HepG2 (cell line): ENCODE measurements around the gene SAA2. TPM values are rescaled to one million over a fixed set of nuclear protein-coding genes. Genes with fewer than 3 reads are reported as not detected.

Source experiments
- ATAC-seq: fragments of 200-7000 bp; cut with Tn5 transposase; 3 replicates; pipeline ENCODE4 v1.9.1; 2020; ENCODE audit warnings: mild to moderate bottlenecking, moderate library complexity
- BruUV-seq: library from RNA; stranded (reverse); fragments of 400-500 nt; replicated peaks from 2 replicates; lab custom pipeline; 2021; lab: Mats Ljungman, UMichigan
- CTCF ChIA-PET: fragments of 300-600 bp; formaldehyde crosslinking; extraction: SDS; loops from one replicate; lab custom pipeline; 2021; ENCODE audit warnings: low total read pairs, inconsistent platforms, low intra/inter-chr PET ratio; lab: Yijun Ruan, JAX
- POLR2A ChIA-PET: fragments of 350-600 bp; sonication (Branson Sonifier 250); formaldehyde crosslinking; loops from one replicate; lab custom pipeline; 2020; ENCODE audit warnings: antibody characterized with exemption, inconsistent platforms; lab: Yijun Ruan, JAX
- DNase-seq: peaks from one replicate; pipeline ENCODE4 v3.0.0-alpha.2; 2015; ENCODE audit warnings: low spot score
- FAIRE-seq: peaks from 3 replicates; lab custom pipeline; 2011; peaks lifted over from hg19 to GRCh38; lab: Jason Lieb, UNC
- H2AFZ ChIP-seq: one replicate; pipeline ENCODE4 v1.6.1; 2011; ENCODE audit warnings: low read length, inconsistent platforms
- H3K27ac ChIP-seq: fragments of 300-600 bp; 3 replicates; pipeline ENCODE4 v1.8.0; 2011; ENCODE audit warnings: mixed run types, mild to moderate bottlenecking, mixed read lengths, low read length, inconsistent platforms; ENCODE audit not compliant: insufficient read depth; ENCODE audit errors: extremely low read length
- H3K27me3 ChIP-seq, 2 experiments: fragments of 200-600 bp in 1 of 2; 2 replicates in 1 of 2; 3 replicates in 1 of 2; pipeline versions ENCODE4 v1.6.0 to v1.8.0; 2011; ENCODE audit warnings: low read length in 2 of 2, mild to moderate bottlenecking in 2 of 2, moderate library complexity in 2 of 2, inconsistent platforms in 1 of 2; ENCODE audit not compliant: insufficient read depth in 2 of 2, control insufficient read depth in 1 of 2
- H3K36me3 ChIP-seq, 2 experiments: fragments of 200-600 bp in 1 of 2; replicated peaks in 1 of 2; 2 replicates in 1 of 2; 3 replicates in 1 of 2; pipeline versions ENCODE4 v1.5.1 to v1.8.0; 2011; ENCODE audit warnings: low read length in 2 of 2, inconsistent platforms in 1 of 2; ENCODE audit not compliant: insufficient read depth in 2 of 2, control insufficient read depth in 1 of 2
- H3K4me1 ChIP-seq: 2 replicates; pipeline ENCODE4 v1.5.1; 2012; ENCODE audit warnings: low read length, inconsistent platforms; ENCODE audit not compliant: insufficient read depth
- H3K4me2 ChIP-seq: 2 replicates; pipeline ENCODE4 v1.6.0; 2011; ENCODE audit warnings: low read depth, low read length, inconsistent platforms
- H3K4me3 ChIP-seq, 3 experiments: fragments of 200-600 bp in 1 of 3; sonication (generic), shearing (Covaris generic) in 1 of 3; replicated peaks in 1 of 3; 2 replicates each; pipeline ENCODE4 v1.5.1; 2011 to 2016; ENCODE audit warnings: low read length in 3 of 3, inconsistent platforms in 2 of 3, low read depth in 2 of 3, mild to moderate bottlenecking in 2 of 3, control low read depth in 1 of 3, mixed read lengths in 1 of 3; ENCODE audit not compliant: insufficient read depth in 1 of 3
- H3K79me2 ChIP-seq: one replicate; pipeline ENCODE4 v1.6.1; 2011; ENCODE audit warnings: low read length, inconsistent platforms; ENCODE audit not compliant: insufficient read depth
- H3K9ac ChIP-seq: 2 replicates; pipeline ENCODE4 v1.6.0; 2011; ENCODE audit warnings: mild to moderate bottlenecking, low read depth, low read length, inconsistent platforms; ENCODE audit not compliant: insufficient read depth
- H3K9me3 ChIP-seq: 2 replicates; pipeline ENCODE4 v1.5.1; 2012; ENCODE audit warnings: mild to moderate bottlenecking, low read length
- H4K20me1 ChIP-seq: 2 replicates; pipeline ENCODE4 v1.6.0; 2011; ENCODE audit warnings: inconsistent platforms, mild to moderate bottlenecking, low read length, moderate library complexity; ENCODE audit not compliant: insufficient read depth
- AGO2 ChIP-seq: fragments of 200-400 bp; formaldehyde crosslinking; optimal IDR thresholded peaks from 2 replicates; pipeline ENCODE3; 2017; ENCODE audit warnings: mild to moderate bottlenecking, low read depth, low read length, moderate library complexity
- CHD2 ChIP-seq: IDR thresholded peaks from 2 replicates; pipeline ENCODE4 v1.6.1; 2011; ENCODE audit warnings: low read depth, low read length, improper control_type of control experiment
- EHMT2 ChIP-seq: fragments of 200-600 bp; sonication (generic); IDR thresholded peaks from 2 replicates; pipeline ENCODE4 v1.7.0; 2017; ENCODE audit warnings: antibody characterized with exemption, low read depth, low read length, borderline replicate concordance
- ELF1 ChIP-seq: sonication (generic); formaldehyde crosslinking; IDR thresholded peaks from 2 replicates; pipeline ENCODE4 v1.4.0; 2020; ENCODE audit warnings: missing genetic modification reagents
- KMT2B ChIP-seq: IDR thresholded peaks from 2 replicates; pipeline ENCODE4 v1.6.1; 2016; ENCODE audit warnings: missing genetic modification reagents, missing compliant biosample characterization
- MIER2 ChIP-seq: IDR thresholded peaks from 2 replicates; pipeline ENCODE4 v1.6.1; 2016; ENCODE audit warnings: missing biosample characterization, missing genetic modification reagents
- PCBP2 ChIP-seq: fragments of 200-400 bp; formaldehyde crosslinking; optimal IDR thresholded peaks from 2 replicates; pipeline ENCODE3; 2018; ENCODE audit warnings: low read length, low read depth; ENCODE audit not compliant: poor library complexity, severe bottlenecking
- RFX1 ChIP-seq: fragments of 450-650 bp; IDR thresholded peaks from 2 replicates; pipeline ENCODE4 v1.6.1; 2017
- TCF12 ChIP-seq, 2 experiments: fragments of 450-650 bp in 1 of 2; sonication (generic) in 1 of 2; formaldehyde crosslinking in 1 of 2; IDR thresholded peaks; 2 replicates each; pipeline versions ENCODE4 v1.6.1 to v1.8.0; 2017 to 2022; ENCODE audit warnings: antibody characterized with exemption in 1 of 2, mild to moderate bottlenecking in 1 of 2, missing genetic modification reagents in 1 of 2, moderate library complexity in 1 of 2
- ZNF350 ChIP-seq: sonication (generic); formaldehyde crosslinking; IDR thresholded peaks from 2 replicates; pipeline ENCODE4 v1.4.0; 2020; ENCODE audit warnings: mild to moderate bottlenecking, low read depth, missing genetic modification reagents, borderline replicate concordance
- ZNF501 ChIP-seq: sonication (generic); formaldehyde crosslinking; IDR thresholded peaks from 2 replicates; pipeline ENCODE4 v1.5.1; 2020; ENCODE audit warnings: mild to moderate bottlenecking, moderate library complexity, missing genetic modification reagents
- WGBS: methylation state at CpG from one replicate; pipeline ENCODE4 v1.1.6; 2017; ENCODE audit warnings: low lambda C conversion rate; 5-methylcytosine and 5-hydroxymethylcytosine counted together
- in situ Hi-C: cut with HindIII; loops from 2 replicates; pipeline ENCODE4 v1.10.0; 2017; ENCODE audit warnings: low pct_unique_long_range_greater_than_20kb; ENCODE audit not compliant: extremely low pct_ligation_motif_present
- intact Hi-C: fragments of 100-400 bp; cut with micrococcal nuclease; formaldehyde crosslinking; loops from one replicate; pipeline ENCODE4 v1.10.0; 2022; ENCODE audit not compliant: unreplicated experiment
- polyA plus RNA-seq, 8 experiments: library from polyadenylated mRNA; depleted of rRNA in 3 of 8; stranded (reverse) in 7 of 8; unstranded in 1 of 8; fragments of >200 nt; fragmentation: Illumina TruSeq in 4 of 8; extraction: Trizol in 4 of 8; gene quantifications; 2 replicates each; pipeline versions ENCODE4 v1.2.1 to v1.2.3, GENCODE V29; 2011 to 2016; ENCODE audit warnings: low read depth in 4 of 8, missing spikeins in 1 of 8, mixed read lengths in 1 of 8; ENCODE audit not compliant: insufficient read depth in 1 of 8
- total RNA-seq, 5 experiments: library from RNA; depleted of rRNA; stranded (reverse); fragments of >200 nt; fragmentation: Illumina TruSeq; extraction: Trizol; gene quantifications; 2 replicates each; pipeline ENCODE4 v1.2.3, GENCODE V29; 2016; ENCODE audit warnings: low read depth in 1 of 5
- TF ChIP-seq, protein P1 (sequence below): sonication (generic); formaldehyde crosslinking; IDR thresholded peaks from 2 replicates; pipeline ENCODE4 v1.4.0; 2020; ENCODE audit warnings: missing genetic modification reagents, mild to moderate bottlenecking, borderline replicate concordance

SAA2 gene
- total and polyA plus RNA-seq, 2 of the 13 experiments (the other 11 are each of a cell fraction or from before 2014, with no cell fraction given), result 0.27 TPM; not detected in 1

DNA sequence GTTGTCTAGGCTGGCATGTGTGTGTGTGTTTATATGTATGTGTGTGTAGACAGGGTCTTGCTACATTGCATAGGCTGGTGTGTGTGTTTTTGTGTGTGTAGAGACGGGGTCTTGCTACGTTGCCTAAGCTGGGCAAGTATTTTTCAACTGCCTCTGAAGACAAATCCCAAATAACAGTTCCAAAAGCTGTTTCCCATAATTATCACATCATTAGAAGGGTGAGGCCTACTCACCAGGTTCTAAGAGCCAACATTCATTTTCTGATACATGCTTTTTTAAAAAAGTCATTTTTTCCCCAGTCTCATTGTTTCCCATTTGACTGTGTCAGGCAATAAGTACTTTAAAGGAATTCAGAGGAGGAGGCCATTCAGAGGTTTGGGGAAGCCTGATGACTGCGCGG, 40.4 kb upstream of the SAA2 start:
- DNase-seq (no peak), ATAC-seq (no peak), FAIRE-seq (no peak)
- no peak for TF ChIP-seq MIER2 (CRISPR knock-in tag)
- TF ChIP-seq ZNF501 (CRISPR knock-in tag), result no peak
- no peak for TF ChIP-seq KMT2B (CRISPR knock-in tag)
- TF ChIP-seq TCF12 (IDR thresholded peaks at IDR 0.05), result no peak
- no peak for TF ChIP-seq TCF12 (CRISPR knock-in tag; IDR thresholded peaks at IDR 0.05)
- no peak for TF ChIP-seq RFX1
- TF ChIP-seq PCBP2, result no peak
- TF ChIP-seq CHD2, result no peak
- TF ChIP-seq ZNF350 (CRISPR knock-in tag), result no peak
- no peak for TF ChIP-seq EHMT2
- TF ChIP-seq ELF1 (CRISPR knock-in tag), result no peak
- no peak for TF ChIP-seq AGO2
- TF ChIP-seq, protein P1, sequence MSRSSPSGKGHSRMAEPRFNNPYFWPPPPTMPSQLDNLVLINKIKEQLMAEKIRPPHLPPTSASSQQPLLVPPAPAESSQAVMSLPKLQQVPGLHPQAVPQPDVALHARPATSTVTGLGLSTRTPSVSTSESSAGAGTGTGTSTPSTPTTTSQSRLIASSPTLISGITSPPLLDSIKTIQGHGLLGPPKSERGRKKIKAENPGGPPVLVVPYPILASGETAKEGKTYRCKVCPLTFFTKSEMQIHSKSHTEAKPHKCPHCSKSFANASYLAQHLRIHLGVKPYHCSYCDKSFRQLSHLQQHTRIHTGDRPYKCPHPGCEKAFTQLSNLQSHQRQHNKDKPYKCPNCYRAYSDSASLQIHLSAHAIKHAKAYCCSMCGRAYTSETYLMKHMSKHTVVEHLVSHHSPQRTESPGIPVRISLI (CRISPR knock-in tag), result no peak
- Histone ChIP-seq H3K27ac (no peak overlapping the region), H3K4me3 (no peak overlapping the region), H3K9ac (no peak overlapping the region), H2AFZ (no peak overlapping the region), H3K9me3 (no peaks in the 10 kb centered on the region), H3K79me2 (no peaks in the 10 kb centered on the region), H3K4me2 (no peak overlapping the region), H4K20me1 (no peaks in the 10 kb centered on the region), H3K36me3 (peaks cover 21 to 74% of the 10 kb centered on the region in 2 experiments), H3K27me3 (no peaks in the 10 kb centered on the region), H3K4me1 (no peaks in the 10 kb centered on the region)
- intact Hi-C loops, result no loop called here
- BruUV-seq, result no TSS peak
- ChIA-PET POLR2A (no interaction called here), CTCF (no interaction called here)
- 100% methylated on average over 2 of the region's 4 CpGs for WGBS
- in situ Hi-C loops, result no loop called here
